NCI-H345 (cell line): ENCODE measurements around the gene TBC1D1.
A peak's percentile ranks its signal among the peaks of the same experiment; 100 is the strongest.

Source experiments
- DNase-seq: peaks from one replicate; lab custom pipeline; 2025; lab: John Stamatoyannopoulos, UW

TBC1D1 gene

GRCh38 chr4:38100474-38101255 is 209.8 kb downstream of the TBC1D1 start:
- no peak for DNase-seq

GRCh38 chr4:38101563-38101962 is 210.7 kb downstream of the TBC1D1 start:
- DNase-seq, result no peak

- no peak for DNase-seq
Measured at GRCh38 chr4:38102957-38103588, 212.2 kb downstream of the TBC1D1 start.

DNA sequence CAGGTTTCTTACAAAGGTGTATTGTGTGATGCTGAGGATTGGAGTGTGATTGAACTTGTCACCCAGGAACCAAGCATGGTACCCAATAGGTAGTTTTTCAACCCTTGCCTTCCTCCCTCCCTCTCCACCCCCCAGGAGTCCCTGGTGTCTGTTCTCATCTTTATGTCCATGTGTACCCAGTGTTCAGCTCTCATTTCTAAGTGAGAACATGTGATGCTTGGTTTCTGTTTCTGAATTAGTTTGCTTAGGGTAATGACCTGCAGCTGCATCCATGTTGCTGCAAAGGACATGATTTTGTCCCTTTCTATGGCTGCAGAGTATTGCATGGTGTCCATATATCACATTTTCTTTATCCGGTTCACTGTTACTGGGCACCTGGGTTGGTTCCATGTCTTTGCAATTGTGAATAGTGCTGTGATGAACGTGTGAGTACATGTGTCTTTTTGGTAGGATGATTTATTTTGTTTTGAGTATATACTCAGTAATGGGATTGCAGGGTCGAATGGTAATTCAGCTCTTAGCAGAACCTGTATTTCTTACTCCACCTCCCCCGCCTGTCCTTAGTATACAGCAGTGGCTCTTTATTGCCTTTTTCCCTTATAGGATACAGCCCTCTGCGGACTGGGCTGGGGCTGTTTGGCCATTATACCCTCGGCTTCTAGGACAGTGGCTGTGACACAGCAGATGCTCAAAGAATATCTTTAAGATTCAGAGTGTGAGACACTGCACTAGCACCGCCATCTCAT is 214.8 kb downstream of the TBC1D1 start:
- DNase-seq, result peak; percentile 33

- DNase-seq, result no peak
Measured at GRCh38 chr4:38106311-38106710, 215.4 kb downstream of the TBC1D1 start.

- no peak for DNase-seq
Measured at GRCh38 chr4:38106886-38107514, 216.1 kb downstream of the TBC1D1 start.

DNA sequence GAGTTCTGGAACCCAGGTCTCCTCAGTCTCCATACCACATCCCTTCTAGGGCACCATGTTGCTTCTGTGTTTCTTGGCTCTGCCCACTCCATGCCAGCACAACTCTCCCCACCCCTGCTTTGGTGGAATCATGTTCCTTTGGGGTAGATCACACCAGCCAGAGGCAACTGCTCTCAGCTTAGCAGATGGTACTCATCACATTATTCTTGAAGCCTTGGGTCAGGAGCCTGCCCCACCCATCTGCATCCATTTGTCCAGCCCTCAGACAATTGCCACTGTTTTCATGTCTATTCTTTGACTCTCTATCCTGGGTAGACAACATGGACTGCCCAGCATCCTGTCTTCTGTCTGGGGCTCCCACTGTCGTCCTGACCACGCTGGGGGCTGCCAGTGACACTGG is 216.9 kb downstream of the TBC1D1 start:
- no peak for DNase-seq

- DNase-seq, result no peak
Measured at GRCh38 chr4:38109370-38109769, 218.5 kb downstream of the TBC1D1 start.

DNA sequence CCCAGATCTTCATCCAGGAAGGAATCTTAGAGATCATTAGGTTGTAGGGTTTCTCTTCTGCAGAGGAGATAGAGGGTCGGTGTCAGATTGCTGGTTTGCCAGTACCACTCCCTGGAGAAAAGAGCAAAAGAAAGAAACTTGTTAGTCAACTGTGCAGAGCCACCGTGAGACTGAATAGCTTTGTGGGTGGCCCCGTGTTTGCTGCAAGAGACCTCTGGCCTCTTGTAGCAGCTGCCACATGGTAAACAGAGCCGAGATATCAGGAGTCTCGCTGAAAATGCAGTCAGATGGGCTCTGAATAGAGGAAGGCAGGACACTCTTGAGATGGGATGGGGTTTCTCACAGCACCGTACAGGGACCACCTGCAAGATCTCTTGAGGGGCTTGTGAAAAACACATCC is 219.0 kb downstream of the TBC1D1 start:
- DNase-seq, result peak; percentile 39

GRCh38 chr4:38111024-38111423 is 220.1 kb downstream of the TBC1D1 start:
- no peak for DNase-seq

DNA sequence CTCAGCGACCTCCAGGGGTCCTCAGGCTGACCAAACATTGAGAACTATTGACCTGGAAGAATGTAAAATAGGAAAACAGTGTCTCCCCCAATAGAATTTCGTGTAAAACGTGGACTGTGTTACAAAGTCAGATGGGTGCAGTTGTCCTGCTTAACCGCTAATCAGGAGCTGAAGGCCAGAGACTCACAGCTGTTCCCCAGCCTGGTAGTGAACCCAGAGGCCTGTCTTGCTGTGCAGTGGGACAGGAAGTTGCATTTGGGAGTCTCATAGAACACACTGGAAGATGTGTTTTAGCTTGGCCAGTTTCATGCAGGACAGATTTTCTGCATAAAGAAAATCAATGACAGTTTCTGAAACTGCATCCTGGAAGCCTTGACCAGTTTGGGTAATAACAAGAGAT is 220.8 kb downstream of the TBC1D1 start:
- no peak for DNase-seq

DNA sequence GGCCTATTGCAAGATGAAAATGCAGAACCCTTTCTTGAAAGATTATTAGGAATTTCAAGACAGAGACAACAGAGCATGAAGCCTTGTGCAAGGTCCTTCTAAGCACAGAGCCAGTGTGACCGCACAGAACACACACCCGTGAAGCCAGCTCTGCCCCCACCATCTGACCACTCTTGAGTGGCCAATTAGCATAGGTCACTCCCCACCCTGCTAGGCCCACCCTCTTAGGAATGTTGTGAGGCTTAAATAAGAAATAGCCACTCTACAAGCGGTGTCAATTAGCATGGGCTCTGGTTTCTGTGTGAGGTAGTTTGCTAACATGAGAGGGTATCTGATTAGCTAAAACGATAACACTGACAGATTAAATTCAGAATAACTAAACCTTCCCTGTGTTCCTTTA is 222.2 kb downstream of the TBC1D1 start:
- DNase-seq, result no peak

DNA sequence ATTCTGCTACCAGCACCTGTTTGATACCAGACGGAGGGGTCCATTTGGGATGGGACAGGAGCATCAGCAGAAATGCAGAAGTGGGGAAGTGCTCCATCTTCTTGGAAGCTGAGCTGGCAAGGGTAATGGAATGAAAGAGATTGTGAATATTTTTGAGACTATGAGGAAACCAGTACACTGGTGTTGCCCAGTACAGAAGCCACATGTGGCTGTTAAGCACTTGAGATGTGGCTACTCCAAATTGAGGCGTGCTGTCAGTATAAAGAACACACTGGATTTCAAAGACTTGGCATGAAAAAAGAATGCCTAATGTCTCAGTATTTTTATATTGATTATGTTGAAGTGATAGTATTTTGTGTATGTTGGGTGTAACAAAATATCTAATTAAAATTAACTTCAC is 222.7 kb downstream of the TBC1D1 start:
- no peak for DNase-seq

DNA sequence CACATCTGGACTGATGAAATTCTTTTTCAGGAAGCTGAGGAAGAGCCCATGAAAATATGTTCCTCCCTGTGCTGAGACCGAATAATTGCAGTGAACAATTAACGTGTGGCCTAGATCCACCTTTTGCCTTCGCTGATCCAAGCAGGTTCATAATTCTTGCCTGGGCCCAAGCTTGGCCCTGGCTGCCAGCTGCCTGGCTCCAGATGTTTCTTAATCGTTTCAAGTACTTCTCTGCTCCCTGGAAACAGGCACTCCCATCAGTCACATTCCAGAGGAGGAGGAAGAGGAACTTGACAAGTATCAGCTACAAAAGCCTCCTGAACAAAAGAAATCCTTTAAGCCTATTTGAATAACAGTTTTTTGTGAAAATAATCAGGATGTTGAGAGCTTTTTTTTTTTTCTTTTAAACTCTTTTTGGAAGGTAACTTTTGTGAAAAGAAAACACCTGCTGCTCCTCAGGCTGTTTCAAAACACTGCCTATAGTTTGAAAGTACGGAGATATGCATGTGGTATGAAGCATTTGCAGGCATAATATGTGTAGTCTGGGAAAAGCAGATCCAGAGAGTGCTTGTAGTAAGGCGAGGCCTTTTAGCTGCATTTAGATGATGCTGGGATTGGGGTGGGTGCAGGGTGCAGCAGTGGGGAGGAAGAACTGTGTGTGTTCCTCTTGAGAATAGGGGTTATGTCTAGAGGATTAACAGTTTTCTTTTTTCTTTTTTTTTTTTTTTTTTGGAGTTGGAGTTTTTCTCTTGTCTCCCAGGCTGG is 223.7 kb downstream of the TBC1D1 start:
- DNase-seq, result no peak

- no peak for DNase-seq
Measured at GRCh38 chr4:38115601-38116000, 224.7 kb downstream of the TBC1D1 start.

DNA sequence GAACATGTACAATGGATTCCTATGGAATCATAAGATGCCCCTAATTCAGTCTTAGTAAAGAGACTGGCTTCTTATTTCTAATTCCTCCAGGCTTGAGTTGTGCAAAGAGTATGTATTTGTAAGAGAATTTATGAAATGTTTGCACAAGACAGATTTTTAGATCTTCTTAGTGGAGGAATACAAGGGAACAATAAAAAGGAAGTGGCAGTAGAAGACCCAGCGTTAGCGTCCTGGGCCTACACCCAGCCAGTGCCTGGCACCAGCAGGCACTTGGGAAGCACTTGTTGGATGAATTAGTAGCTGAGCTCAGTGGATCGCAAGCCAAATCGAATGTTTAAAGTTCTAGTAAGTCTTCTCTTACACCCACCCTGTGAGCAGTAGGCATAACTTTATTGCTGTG is 226.7 kb downstream of the TBC1D1 start:
- DNase-seq, result no peak

- peak; percentile 2 for DNase-seq
Measured at GRCh38 chr4:38119668-38120385, 228.9 kb downstream of the TBC1D1 start.

- no peak for DNase-seq
Measured at GRCh38 chr4:38120772-38121171, 229.9 kb downstream of the TBC1D1 start.

- DNase-seq, result no peak
Measured at GRCh38 chr4:38122060-38122459, 231.2 kb downstream of the TBC1D1 start.

- no peak for DNase-seq
Measured at GRCh38 chr4:38123555-38123954, 232.7 kb downstream of the TBC1D1 start.

- no peak for DNase-seq
Measured at GRCh38 chr4:38124961-38125360, 234.1 kb downstream of the TBC1D1 start.
